Measurements from ENCODE around the gene DUOXA2.

DUOXA2 gene

GRCh38 chr15:45165536-45165935, 51.4 kb downstream of the DUOXA2 start:
- DNase-seq: no peak

- DNase-seq: peak; percentile 87
These were observed 52.9 kb downstream of the DUOXA2 start for GRCh38 chr15:45166834-45167630.

GRCh38 chr15:45167631-45168205, 53.6 kb downstream of the DUOXA2 start:
- DNase-seq: no peak
